T47D (cell line): ENCODE results near the gene STIL.
A peak's percentile ranks its signal among the peaks of the same experiment; 100 is the strongest.
"Not testable (repeated sequence)": the region's sequence is repeated elsewhere in the genome, so short reads cannot be mapped to it uniquely, and the experiment has no call there.

Experiments
- DNase-seq, 2 experiments: peaks; one replicate each; pipeline versions ENCODE4 v3.0.0 to v3.0.0-alpha.2; 2011 to 2012; ENCODE audit warnings: low read depth in 1 of 2, low spot score in 1 of 2
- JUND ChIP-seq: IDR thresholded peaks from 2 replicates; pipeline ENCODE4 v1.6.1; 2012; ENCODE audit warnings: low read depth
- in situ Hi-C: cut with HindIII; loops from 2 replicates; pipeline ENCODE4 v1.10.0; 2016; ENCODE audit warnings: low sequenced_read_pairs, low pct_unique_long_range_greater_than_20kb

The STIL gene

DNA sequence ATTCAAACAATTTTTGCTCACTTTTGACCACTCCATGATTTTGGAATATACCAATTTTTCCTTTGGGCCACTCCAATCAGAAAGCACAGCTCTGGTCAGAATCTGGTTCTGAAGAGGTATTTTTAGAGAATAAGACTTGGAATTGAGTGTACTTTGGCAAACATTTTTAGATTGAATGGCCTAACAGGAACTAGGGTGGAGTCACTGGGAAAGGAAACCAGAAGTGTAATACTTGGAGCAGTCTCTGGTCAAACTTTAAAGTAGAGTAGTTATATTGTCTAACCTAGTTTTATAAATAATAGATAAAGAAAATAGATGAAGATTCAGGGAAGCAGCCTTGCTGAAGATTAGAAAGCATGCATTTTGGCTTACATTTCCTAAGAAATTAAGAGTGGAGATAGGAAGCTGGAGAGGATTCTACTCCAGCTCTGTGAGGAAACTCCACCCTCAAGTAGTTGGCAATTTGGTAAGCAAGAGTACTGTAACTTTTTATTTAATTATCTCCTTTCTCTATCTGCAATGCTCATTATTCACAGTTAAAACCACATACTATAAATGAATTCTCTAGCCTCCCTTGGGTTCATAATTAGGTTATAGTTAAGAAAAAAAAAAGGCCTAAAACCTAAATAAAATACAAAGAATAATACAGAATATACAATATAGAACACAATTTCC lies 15.8 kb downstream of the STIL start:
- no peak for DNase-seq
- in situ Hi-C loops = no loop called here

DNA sequence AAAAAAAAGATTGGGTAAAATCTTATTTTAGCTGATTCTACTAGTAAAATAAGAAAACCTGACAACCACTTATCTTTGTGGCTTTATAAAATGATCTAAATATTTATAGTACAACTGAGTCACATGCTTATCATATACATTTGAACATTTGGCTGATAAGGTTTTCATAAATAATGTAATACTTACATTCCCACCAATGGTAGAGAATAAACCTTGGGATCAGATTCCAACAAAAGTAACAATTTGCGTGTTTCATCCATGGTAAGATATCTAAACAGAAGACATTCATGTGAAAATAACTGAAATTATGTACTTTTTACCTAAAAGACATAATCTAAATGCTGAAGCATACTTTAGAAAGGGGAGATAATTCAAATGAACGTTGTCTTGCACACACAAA lies 18.4 kb downstream of the STIL start:
- in situ Hi-C loops = no loop called here
- no peak for TF ChIP-seq JUND
- no peak for DNase-seq

More for the DNA sequence above, 15.8 kb downstream of the STIL start:
- no peak for TF ChIP-seq JUND

DNA sequence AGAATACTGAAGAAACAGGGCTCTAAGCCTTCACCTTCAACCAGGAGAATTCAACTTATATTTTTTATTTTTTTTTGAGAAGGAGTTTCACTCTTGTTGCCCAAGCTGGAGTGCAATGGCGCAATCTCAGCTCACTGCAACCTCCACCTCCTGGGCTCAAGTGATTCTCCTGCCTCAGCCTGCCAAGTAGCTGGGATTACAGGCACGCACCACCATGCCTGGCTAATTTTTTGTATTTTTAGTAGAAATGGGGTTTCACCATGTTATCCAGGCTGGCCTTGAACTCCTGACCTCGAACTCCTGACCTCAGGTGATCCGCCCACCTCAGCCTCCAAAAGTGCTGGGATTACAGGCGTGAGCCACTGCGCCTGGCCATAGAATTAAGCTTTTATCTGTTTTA lies 19.1 kb downstream of the STIL start:
- DNase-seq, in situ Hi-C loops: not testable (repeated sequence)

DNA sequence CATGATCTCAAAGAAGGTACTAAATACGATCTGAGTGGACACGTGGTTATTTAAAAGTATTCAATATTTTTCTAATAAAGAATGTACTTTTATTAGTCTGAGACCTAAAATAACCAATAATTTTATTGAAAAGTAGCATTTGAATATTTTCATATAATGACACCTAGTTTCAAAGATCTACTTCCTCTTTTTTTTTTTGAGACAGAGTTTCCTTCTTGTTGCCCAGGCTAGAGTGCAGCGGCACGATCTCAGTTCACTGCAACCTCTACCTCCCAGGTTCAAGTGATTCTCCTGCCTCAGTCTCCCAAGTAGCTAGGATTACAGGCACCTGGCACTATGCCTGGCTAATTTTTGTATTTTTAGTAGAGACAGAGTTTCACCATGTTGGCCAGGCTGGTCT lies 25.8 kb downstream of the STIL start:
- DNase-seq, in situ Hi-C loops: not testable (repeated sequence)

DNA sequence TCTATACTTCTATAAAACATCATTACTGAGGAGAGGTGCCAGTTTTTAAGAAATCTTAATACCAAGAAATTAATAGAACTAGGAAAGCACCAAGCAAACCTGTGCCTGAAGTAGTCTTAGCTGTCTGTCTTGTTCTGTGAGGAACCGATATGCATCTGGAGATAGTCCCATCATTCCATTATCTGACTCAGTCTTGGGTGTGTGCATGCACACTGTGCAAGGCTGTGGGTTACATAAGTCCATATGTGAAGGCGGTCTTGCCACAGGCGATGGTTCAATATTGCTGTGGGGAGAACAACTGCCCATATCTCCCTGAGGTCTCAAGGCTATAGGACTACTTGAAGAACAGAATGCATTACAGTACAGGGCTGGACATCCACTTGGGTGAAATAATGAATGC lies 33.8 kb downstream of the STIL start:
- no peak for DNase-seq
- TF ChIP-seq JUND = no peak
- in situ Hi-C loops = no loop called here

DNA sequence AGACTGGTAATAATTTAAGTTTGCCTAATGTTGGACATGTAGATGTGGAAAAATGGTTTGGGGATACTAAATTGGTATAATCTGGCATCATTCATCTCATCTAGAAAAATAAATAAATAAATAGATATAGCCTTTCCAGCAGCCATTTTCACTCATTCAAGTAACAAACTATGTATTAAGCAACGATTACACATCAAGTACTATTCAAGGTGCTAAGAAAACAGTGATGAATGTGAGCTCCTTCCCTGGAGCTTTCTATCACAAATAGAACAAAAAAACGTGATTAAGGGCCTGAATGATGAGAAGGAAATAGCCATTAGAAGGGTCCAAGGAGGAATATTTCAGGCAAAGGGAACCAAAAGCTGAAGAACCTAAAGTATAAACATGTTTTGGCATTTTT lies 37.1 kb downstream of the STIL start:
- in situ Hi-C loops = no loop called here

DNA sequence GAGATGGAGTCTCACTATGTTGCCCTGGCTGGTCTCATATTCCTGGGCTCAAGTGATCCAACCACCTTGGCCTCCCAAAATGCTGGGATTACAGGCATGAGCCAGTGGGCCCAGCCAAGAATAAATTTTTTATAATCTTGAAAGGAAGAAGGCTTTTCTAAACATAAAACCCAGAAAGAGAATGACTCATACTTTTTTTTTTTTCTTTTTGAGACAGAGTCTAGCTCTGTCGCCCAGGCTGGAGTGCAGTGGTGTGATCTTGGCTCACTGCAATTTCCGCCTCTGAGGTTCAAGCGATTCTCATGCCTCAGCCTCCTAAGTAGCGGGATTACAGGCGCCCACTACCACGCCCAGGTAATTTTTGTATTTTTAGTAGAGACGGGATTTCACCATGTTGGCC lies 38.1 kb downstream of the STIL start:
- in situ Hi-C loops, DNase-seq: not testable (repeated sequence)

More for the DNA sequence above, 37.1 kb downstream of the STIL start:
- no peak for DNase-seq
- TF ChIP-seq JUND = no peak

DNA sequence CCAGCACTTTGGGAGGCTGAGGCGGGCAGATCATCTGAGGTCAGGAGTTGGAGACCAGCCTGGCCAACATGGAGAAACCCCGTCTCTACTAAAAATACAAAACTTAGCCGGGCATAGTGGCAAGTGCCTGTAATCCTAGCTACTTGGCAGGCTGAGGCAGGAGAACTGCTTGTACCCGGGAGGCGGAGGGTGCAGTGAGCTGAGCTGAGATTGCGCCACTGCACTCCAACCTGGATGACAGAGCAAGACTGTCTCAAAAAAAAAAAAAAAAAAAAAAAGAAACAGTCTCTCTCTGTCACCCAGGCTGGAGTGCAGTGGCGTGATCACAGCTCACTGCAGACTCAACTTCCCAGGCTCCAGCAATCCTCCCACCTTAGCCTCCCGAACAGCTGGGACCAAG lies 48.4 kb downstream of the STIL start:
- DNase-seq, in situ Hi-C loops: not testable (repeated sequence)

DNA sequence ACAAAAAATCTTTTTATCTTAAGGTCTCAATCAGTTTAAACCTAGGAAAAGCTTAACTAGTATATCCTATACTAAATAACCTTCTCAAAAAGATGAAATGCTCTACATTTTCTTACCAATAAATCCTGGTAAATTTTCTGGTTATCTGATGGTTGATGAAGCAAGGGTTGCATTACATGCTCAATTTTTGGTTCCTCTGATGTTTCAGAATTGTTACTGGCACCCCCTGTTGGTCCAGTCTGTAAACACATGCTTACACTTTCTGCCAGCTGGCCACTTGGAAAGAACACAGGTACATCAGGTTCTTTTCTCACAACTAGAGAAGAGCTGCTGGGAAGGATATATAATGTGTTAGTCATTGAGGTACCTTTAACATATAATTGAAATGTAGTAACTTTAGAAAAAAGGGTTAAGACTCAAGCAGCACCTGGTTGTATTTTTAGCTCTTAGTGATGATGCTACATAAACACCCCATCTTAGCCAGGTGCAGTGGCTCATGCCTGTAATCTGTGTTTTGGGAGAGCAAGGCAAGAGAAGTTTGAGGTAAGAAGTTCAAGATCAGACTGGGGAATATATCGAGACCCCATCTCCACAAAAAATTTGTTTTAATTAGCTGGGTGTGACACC lies 51.0 kb downstream of the STIL start:
- no peak for TF ChIP-seq JUND
- in situ Hi-C loops = no loop called here
- peak; percentile 33 to 68 for DNase-seq

DNA sequence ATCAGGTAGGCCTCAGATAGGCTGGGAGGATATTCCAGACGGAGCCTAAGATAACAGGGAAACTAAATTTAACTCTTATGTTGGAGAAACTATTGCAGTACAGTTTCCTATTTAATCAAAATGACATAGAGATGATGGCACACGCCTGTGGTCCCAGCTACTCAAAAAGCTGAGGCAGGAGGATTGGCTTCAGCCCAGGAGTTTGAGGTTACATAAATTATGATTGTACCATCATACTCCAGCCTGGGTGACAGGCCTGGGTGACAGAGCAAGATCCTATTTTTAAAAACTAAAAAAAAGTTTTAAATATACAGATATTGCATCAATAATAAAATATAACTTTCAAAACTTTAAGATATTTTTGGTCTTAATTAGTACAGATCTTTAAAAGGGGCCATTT lies 56.7 kb downstream of the STIL start:
- no peak for DNase-seq
- no peak for TF ChIP-seq JUND
- in situ Hi-C loops = no loop called here

DNA sequence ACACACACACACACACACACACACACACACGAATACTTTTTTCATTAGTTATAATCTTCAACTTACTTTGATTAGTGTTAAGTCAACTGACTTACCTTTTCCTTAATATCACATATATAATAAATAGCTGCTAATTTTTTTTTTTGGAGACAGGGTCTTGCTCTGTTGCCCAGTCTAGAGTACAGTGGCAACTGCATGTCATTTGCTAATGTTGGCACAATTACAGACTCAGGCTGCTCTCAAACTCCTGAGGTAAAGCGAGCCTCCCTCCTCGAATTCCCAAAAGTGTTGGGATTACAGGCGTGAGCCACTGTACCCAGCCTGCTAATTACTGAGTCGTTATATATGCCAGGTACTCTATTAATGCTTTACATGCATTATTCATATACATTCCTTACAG lies 61.2 kb downstream of the STIL start:
- no peak for DNase-seq
- no peak for TF ChIP-seq JUND
- in situ Hi-C loops = no loop called here

DNA sequence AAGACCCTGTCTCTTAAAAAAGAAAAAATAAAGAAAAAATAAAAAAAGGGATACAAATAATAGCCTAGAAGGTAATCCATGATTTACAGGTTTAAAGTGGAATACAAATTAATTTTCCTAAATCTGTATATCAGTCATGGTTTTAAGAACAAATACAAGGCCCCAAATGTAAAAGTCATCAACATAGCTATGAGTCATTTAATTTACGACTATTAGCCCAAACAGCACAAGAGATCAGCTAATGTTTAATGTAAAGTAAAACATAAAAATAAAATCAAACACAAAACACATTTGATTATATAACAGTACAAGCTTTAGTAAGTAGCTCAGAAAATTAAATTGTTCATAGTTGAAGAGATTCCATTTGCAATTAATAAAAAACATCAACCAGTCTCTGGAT lies 61.6 kb downstream of the STIL start:
- no peak for DNase-seq
- TF ChIP-seq JUND = no peak
- in situ Hi-C loops = no loop called here

DNA sequence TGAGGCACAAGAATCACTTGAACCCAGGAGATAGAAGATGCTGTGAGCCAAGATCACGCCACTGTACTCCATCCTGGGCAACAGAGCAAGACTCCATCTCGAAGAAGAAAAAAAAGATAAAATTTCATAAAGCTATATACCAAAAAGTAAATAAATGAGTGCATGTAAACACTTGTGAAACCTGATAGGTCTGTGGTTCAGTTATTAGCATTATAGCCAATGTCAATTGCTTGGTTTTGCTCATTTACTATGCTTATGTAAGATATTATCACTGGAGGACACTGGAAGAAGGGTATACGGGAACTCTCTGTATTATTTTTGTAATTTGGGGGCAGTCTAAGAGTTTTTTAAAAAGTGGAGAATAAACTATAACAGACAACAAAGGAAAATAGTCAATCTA lies 64.2 kb downstream of the STIL start:
- in situ Hi-C loops = no loop called here
- TF ChIP-seq JUND = no peak
- no peak for DNase-seq

DNA sequence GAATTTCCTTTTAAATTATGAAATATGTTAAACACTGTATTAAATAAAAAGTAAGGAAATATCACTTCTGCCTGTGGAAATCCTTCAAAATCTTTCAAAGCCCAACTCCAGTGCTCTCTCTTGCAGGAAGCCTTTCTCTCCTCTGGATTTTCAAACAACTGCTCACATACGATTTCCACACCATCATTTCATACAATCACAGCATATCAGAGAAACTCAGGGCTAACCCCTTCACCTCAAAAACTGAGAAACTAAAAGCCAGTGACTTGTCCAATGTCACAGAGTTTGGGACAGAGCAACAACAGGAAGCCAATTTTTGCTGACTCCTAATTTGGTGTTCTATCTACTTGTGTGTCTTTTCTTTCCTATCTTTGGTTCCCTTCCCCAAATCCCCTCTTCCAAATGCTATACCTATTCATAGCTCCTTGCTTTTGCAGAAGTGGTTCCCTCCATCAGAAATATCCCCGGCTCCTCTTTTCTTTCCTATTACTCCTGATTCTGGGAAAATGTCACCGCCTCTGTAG lies 69.5 kb downstream of the STIL start:
- DNase-seq = no peak

More for the DNA sequence above, 69.5 kb downstream of the STIL start:
- in situ Hi-C loops = no loop called here
- no peak for TF ChIP-seq JUND
